GM23248 (cell line): Measurements from ENCODE around the gene PDE3B.

ENCODE experiments used
- EZH2 ChIP-seq: fragments of 200-600 bp; sonication (generic); IDR thresholded peaks from 2 replicates; pipeline ENCODE4 v1.6.1; 2018; ENCODE audit warnings: antibody characterized with exemption, mild to moderate bottlenecking; ENCODE audit not compliant: insufficient read depth, poor library complexity, severe bottlenecking
- EZH2phosphoT487 ChIP-seq: fragments of 200-600 bp; sonication (generic); IDR thresholded peaks from 2 replicates; pipeline ENCODE4 v1.6.1; 2018; ENCODE audit warnings: antibody characterized with exemption, moderate library complexity, mild to moderate bottlenecking, low read depth; ENCODE audit not compliant: insufficient read depth

DNA sequence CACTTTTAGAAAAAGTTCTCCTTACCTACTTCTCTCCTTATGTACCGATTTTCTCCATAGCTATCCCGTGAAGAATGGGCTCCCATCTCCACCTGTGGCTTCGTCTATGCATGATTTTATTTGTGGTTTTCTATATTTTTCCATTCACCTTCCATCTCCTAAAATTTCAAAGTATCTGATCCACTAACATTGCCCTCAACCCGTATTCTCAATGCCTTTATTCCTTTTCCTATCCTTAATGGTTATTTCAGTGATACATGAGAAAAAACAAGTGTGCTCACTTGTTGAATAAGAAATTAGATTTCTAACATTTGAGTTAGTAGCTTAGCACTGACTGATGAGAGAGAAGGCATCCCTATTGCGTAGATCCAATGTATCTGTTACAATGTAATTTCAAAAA is 231.6 kb downstream of the PDE3B start:
- TF ChIP-seq EZH2phosphoT487: no peak
- no peak for TF ChIP-seq EZH2
